ENCODE measurements around the gene CSH1.

The CSH1 gene

GRCh38 chr17:63848834-63849689, 47.3 kb downstream of the CSH1 start (continued):
- TF ChIP-seq SETDB1 (IDR thresholded peaks at IDR 0.05; ENCODE audit: insufficient read length, low read length) (peak; percentile 89), PRDM10 (tag by site-specific recombination; IDR thresholded peaks at IDR 0.05) (peak; percentile 68), ZNF18 (tag by site-specific recombination; IDR thresholded peaks at IDR 0.05) (no peak), KLF16 (tag by site-specific recombination; IDR thresholded peaks at IDR 0.05) (no peak; the same call in 1 of the 2 replicates), TCF7L2 (IDR thresholded peaks at IDR 0.05; ENCODE audit: borderline replicate concordance, low read depth, low read length) (no peak), ZNF530 (tag by site-specific recombination; IDR thresholded peaks at IDR 0.05; ENCODE audit: low read depth) (no peak), ZNF214 (tag by site-specific recombination; IDR thresholded peaks at IDR 0.05; ENCODE audit: borderline replicate concordance) (no peak), ZNF302 (tag by site-specific recombination; IDR thresholded peaks at IDR 0.05; ENCODE audit: low read depth) (no peak), ZNF610 (tag by site-specific recombination; IDR thresholded peaks at IDR 0.05; ENCODE audit: borderline replicate concordance) (peak; percentile 93; the same call in 1 of the 2 replicates), ZXDB (tag by site-specific recombination; IDR thresholded peaks at IDR 0.05) (peak; percentile 56; the same call in 1 of the 2 replicates), ZNF324 (tag by site-specific recombination; IDR thresholded peaks at IDR 0.05) (peak; percentile 64; the same call in 1 of the 2 replicates), SP3 (tag by site-specific recombination; IDR thresholded peaks at IDR 0.05) (peak; percentile 36; the same call in 1 of the 2 replicates), SCRT1 (tag by site-specific recombination; IDR thresholded peaks at IDR 0.05; ENCODE audit: borderline replicate concordance) (no peak), ZNF768 (tag by site-specific recombination; IDR thresholded peaks at IDR 0.05) (no peak), ZBTB21 (tag by site-specific recombination; IDR thresholded peaks at IDR 0.05) (no peak), ZNF266 (tag by site-specific recombination; IDR thresholded peaks at IDR 0.05; ENCODE audit: low read depth) (no peak), ZSCAN16 (tag by site-specific recombination; IDR thresholded peaks at IDR 0.05) (no peak), ZNF274 (IDR thresholded peaks at IDR 0.05; ENCODE audit: low read length) (no peak), ZNF274 (tag by site-specific recombination; IDR thresholded peaks at IDR 0.05; ENCODE audit: borderline replicate concordance) (no peak), ZNF146 (tag by site-specific recombination; IDR thresholded peaks at IDR 0.05) (no peak), EGR2 (tag by site-specific recombination; IDR thresholded peaks at IDR 0.05; ENCODE audit: low read depth) (no peak), ZNF423 (tag by site-specific recombination; IDR thresholded peaks at IDR 0.05) (no peak)
- TF ChIP-seq, protein P1, sequence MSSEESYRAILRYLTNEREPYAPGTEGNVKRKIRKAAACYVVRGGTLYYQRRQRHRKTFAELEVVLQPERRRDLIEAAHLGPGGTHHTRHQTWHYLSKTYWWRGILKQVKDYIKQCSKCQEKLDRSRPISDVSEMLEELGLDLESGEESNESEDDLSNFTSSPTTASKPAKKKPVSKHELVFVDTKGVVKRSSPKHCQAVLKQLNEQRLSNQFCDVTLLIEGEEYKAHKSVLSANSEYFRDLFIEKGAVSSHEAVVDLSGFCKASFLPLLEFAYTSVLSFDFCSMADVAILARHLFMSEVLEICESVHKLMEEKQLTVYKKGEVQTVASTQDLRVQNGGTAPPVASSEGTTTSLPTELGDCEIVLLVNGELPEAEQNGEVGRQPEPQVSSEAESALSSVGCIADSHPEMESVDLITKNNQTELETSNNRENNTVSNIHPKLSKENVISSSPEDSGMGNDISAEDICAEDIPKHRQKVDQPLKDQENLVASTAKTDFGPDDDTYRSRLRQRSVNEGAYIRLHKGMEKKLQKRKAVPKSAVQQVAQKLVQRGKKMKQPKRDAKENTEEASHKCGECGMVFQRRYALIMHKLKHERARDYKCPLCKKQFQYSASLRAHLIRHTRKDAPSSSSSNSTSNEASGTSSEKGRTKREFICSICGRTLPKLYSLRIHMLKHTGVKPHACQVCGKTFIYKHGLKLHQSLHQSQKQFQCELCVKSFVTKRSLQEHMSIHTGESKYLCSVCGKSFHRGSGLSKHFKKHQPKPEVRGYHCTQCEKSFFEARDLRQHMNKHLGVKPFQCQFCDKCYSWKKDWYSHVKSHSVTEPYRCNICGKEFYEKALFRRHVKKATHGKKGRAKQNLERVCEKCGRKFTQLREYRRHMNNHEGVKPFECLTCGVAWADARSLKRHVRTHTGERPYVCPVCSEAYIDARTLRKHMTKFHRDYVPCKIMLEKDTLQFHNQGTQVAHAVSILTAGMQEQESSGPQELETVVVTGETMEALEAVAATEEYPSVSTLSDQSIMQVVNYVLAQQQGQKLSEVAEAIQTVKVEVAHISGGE (tag by site-specific recombination; conservative IDR thresholded peaks at IDR 0.05; ENCODE audit: low read depth): no peak
- TF ChIP-seq, protein P2, sequence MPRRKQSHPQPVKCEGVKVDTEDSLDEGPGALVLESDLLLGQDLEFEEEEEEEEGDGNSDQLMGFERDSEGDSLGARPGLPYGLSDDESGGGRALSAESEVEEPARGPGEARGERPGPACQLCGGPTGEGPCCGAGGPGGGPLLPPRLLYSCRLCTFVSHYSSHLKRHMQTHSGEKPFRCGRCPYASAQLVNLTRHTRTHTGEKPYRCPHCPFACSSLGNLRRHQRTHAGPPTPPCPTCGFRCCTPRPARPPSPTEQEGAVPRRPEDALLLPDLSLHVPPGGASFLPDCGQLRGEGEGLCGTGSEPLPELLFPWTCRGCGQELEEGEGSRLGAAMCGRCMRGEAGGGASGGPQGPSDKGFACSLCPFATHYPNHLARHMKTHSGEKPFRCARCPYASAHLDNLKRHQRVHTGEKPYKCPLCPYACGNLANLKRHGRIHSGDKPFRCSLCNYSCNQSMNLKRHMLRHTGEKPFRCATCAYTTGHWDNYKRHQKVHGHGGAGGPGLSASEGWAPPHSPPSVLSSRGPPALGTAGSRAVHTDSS (tag by site-specific recombination; IDR thresholded peaks at IDR 0.05): peak; percentile 79
- TF ChIP-seq, protein P3, sequence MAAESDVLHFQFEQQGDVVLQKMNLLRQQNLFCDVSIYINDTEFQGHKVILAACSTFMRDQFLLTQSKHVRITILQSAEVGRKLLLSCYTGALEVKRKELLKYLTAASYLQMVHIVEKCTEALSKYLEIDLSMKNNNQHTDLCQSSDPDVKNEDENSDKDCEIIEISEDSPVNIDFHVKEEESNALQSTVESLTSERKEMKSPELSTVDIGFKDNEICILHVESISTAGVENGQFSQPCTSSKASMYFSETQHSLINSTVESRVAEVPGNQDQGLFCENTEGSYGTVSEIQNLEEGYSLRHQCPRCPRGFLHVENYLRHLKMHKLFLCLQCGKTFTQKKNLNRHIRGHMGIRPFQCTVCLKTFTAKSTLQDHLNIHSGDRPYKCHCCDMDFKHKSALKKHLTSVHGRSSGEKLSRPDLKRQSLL (tag by site-specific recombination; IDR thresholded peaks at IDR 0.05): no peak
- TF ChIP-seq, protein P4, sequence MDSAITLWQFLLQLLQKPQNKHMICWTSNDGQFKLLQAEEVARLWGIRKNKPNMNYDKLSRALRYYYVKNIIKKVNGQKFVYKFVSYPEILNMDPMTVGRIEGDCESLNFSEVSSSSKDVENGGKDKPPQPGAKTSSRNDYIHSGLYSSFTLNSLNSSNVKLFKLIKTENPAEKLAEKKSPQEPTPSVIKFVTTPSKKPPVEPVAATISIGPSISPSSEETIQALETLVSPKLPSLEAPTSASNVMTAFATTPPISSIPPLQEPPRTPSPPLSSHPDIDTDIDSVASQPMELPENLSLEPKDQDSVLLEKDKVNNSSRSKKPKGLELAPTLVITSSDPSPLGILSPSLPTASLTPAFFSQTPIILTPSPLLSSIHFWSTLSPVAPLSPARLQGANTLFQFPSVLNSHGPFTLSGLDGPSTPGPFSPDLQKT (IDR thresholded peaks at IDR 0.05; ENCODE audit: borderline replicate concordance, low read depth, low read length): no peak

Measured in HEK293 (cell line).